ENCODE measurements around the gene PLPP3. TPM values are rescaled to one million over a fixed set of nuclear protein-coding genes. Genes with fewer than 3 reads are reported as not detected.

The PLPP3 gene
- total and polyA plus RNA-seq, 2 of the 8 experiments (the other 6 are each of a cell fraction or from before 2014, with no cell fraction given): 33.2 to 42.0 TPM

GRCh38 chr1:56473582-56474270 lies 105.6 kb downstream of the PLPP3 start:
- FAIRE-seq (no peak), DNase-seq (ENCODE audit: low read depth in 1 of 2, low spot score in 2 of 2) (no peak)
- H3K4ac ChIP-seq (replicated peaks; ENCODE audit: insufficient read length, low read depth, low read length): no peak overlapping the region
- H3K27me3 ChIP-seq (replicated peaks in 1 of 4; ENCODE audit: control insufficient read depth in 3 of 4, extremely low read depth in 1 of 4, insufficient read depth in 3 of 4, low read length in 3 of 4): peaks cover 0 to 4% (median 0%) of the 10 kb centered on the region in 4 experiments; a peak in 1 of 7 replicates
- 86% methylated on average over 3 of the region's 3 CpGs; no CpG with 5 or more reads in 1 of the 2 experiments for WGBS, 2 experiments (ENCODE audit: extremely low coverage in 1 of 2, insufficient coverage in 1 of 2, insufficient read length in 1 of 2, insufficient replicate concordance in 2 of 2, low coverage in 1 of 2, low lambda C conversion rate in 2 of 2, missing lambda C conversion rate in 1 of 2)
- H3K23me2 ChIP-seq (ENCODE audit: low read depth, low read length): peaks cover 3% of the 10 kb centered on the region; the same call in 1 of the 2 replicates
- no peak overlapping the region for H4K8ac ChIP-seq (ENCODE audit: extremely low read depth, insufficient read depth, low read length)
- no peaks in the 10 kb centered on the region for H3K9me3 ChIP-seq (ENCODE audit: insufficient read depth in 2 of 2, low read depth in 1 of 2, low read length in 1 of 2)
- no peak overlapping the region for H2BK20ac ChIP-seq (ENCODE audit: low read length)
- H4K91ac ChIP-seq (replicated peaks; ENCODE audit: insufficient read length, low read length): no peak overlapping the region
- no peaks in the 10 kb centered on the region for H3K79me2 ChIP-seq (ENCODE audit: control insufficient read depth in 1 of 2, insufficient read depth in 2 of 2, low read length in 2 of 2)
- no peak overlapping the region for H3K4me2 ChIP-seq (ENCODE audit: insufficient read depth in 1 of 2, low read depth in 2 of 2, low read length in 2 of 2)
- H3K79me1 ChIP-seq (ENCODE audit: low read depth, low read length): no peaks in the 10 kb centered on the region
- H4K5ac ChIP-seq (ENCODE audit: insufficient read length, low read depth, low read length): no peak overlapping the region
- peaks cover 2 to 6% (median 3%) of the 10 kb centered on the region in 4 experiments for H3K4me1 ChIP-seq (replicated peaks in 1 of 4; ENCODE audit: control insufficient read depth in 3 of 4, insufficient read depth in 4 of 4, low read length in 3 of 4)
- H3K4me3 ChIP-seq (ENCODE audit: extremely low read depth in 1 of 4, insufficient read depth in 2 of 4, low read depth in 3 of 4, low read length in 4 of 4): no peak overlapping the region
- CTCF ChIA-PET (ENCODE audit: partially characterized antibody): interaction anchor here (2.6 to 3.8 kb wide), 2 partner anchors 11 kb away, joined by 13 to 19 read pairs; no protein-coding TSS in a partner anchor
- H3K36me3 ChIP-seq (ENCODE audit: control insufficient read depth in 2 of 4, insufficient read depth in 4 of 4, low read length in 3 of 4): no peaks in the 10 kb centered on the region
- 0 out of 2 replicates have a peak overlapping the region, but pooled peaks have one; percentile 22 for H2BK15ac ChIP-seq (ENCODE audit: low read length)
- no peak overlapping the region for H3K27ac ChIP-seq (ENCODE audit: low read depth, low read length)
- H2AFZ ChIP-seq (ENCODE audit: low read length): no peak overlapping the region
- H3K14ac ChIP-seq (ENCODE audit: insufficient read length): no peak overlapping the region
- H2BK5ac ChIP-seq (ENCODE audit: low read depth, low read length): no peak overlapping the region
- no peak overlapping the region for H2AK5ac ChIP-seq (ENCODE audit: low read depth, low read length)
- POLR2A ChIA-PET (ENCODE audit: partially characterized antibody): no interaction called here
- no peak overlapping the region for H3K18ac ChIP-seq (ENCODE audit: extremely low read depth, low read length)
- no peak overlapping the region for H2BK120ac ChIP-seq (replicated peaks; ENCODE audit: low read depth, low read length)
- no peaks in the 10 kb centered on the region for H4K20me1 ChIP-seq (replicated peaks in 1 of 2; ENCODE audit: control insufficient read depth in 1 of 2, insufficient read depth in 2 of 2, low read length in 2 of 2)
- H2BK12ac ChIP-seq (ENCODE audit: low read depth, low read length): no peak overlapping the region
- no peak overlapping the region for H3K9ac ChIP-seq (replicated peaks in 1 of 4; ENCODE audit: extremely low read depth in 1 of 4, low read depth in 3 of 4, low read length in 3 of 4)
- no peak for TF ChIP-seq ZNF274 (IDR thresholded peaks at IDR 0.05; ENCODE audit: borderline replicate concordance, extremely low read depth, low read length)
- no peak overlapping the region for H3K56ac ChIP-seq (replicated peaks; ENCODE audit: insufficient read length, low read depth, low read length)
- H3K23ac ChIP-seq (ENCODE audit: insufficient read length): no peak overlapping the region

Data from H1 (cell line).